DOHH2 (cell line): ENCODE results near the gene CLMN.

Experiments used
- H3F3A ChIP-seq: fragments of 200-600 bp; sonication (generic), shearing (Covaris generic); 2 replicates; pipeline ENCODE4 v1.6.0; 2016; ENCODE audit warnings: antibody characterized with exemption, mild to moderate bottlenecking; ENCODE audit not compliant: control insufficient read depth, insufficient read depth
- H3K27ac ChIP-seq: fragments of 200-600 bp; sonication (generic); 2 replicates; pipeline ENCODE4 v1.5.1; 2014; ENCODE audit warnings: low read depth, mild to moderate bottlenecking, low read length, moderate library complexity
- H3K27me3 ChIP-seq: fragments of 200-600 bp; sonication (generic); 2 replicates; pipeline ENCODE4 v1.6.1; 2014; ENCODE audit warnings: mild to moderate bottlenecking, low read length, mixed read lengths; ENCODE audit not compliant: control insufficient read depth
- H3K36me3 ChIP-seq: fragments of 200-600 bp; sonication (generic); 2 replicates; pipeline ENCODE4 v1.6.1; 2014; ENCODE audit warnings: mild to moderate bottlenecking, low read length, moderate library complexity, mixed read lengths; ENCODE audit not compliant: control insufficient read depth
- H3K4me1 ChIP-seq: fragments of 200-600 bp; sonication (generic); 2 replicates; pipeline ENCODE4 v1.6.1; 2014; ENCODE audit warnings: mild to moderate bottlenecking, low read length, mixed read lengths; ENCODE audit not compliant: control insufficient read depth
- H3K4me2 ChIP-seq: fragments of 200-600 bp; sonication (generic); 2 replicates; pipeline ENCODE4 v1.6.0; 2014; ENCODE audit warnings: mild to moderate bottlenecking, low read length, moderate library complexity
- H3K4me3 ChIP-seq: fragments of 200-600 bp; sonication (generic); 2 replicates; pipeline ENCODE4 v1.5.1; 2014; ENCODE audit warnings: mild to moderate bottlenecking, low read length, mixed read lengths
- H3K79me2 ChIP-seq: fragments of 200-600 bp; sonication (generic); 2 replicates; pipeline ENCODE4 v1.6.1; 2014; ENCODE audit warnings: mild to moderate bottlenecking, low read length, mixed read lengths; ENCODE audit not compliant: control insufficient read depth
- H3K9me2 ChIP-seq: fragments of 200-600 bp; sonication (generic); replicated peaks from 2 replicates; pipeline ENCODE4 v1.6.1; 2014; ENCODE audit warnings: mild to moderate bottlenecking, low read length, mixed read lengths; ENCODE audit not compliant: control insufficient read depth
- H3K9me3 ChIP-seq: fragments of 200-600 bp; sonication (generic); 2 replicates; pipeline ENCODE4 v1.6.1; 2014; ENCODE audit warnings: antibody characterized with exemption, low read length, mixed read lengths; ENCODE audit not compliant: control insufficient read depth, insufficient read depth
- H4K20me1 ChIP-seq: fragments of 200-600 bp; sonication (generic); 2 replicates; pipeline ENCODE4 v1.6.0; 2014; ENCODE audit warnings: low read depth, mild to moderate bottlenecking, antibody characterized with exemption, low read length, moderate library complexity; ENCODE audit not compliant: control insufficient read depth, insufficient read depth
- EZH2phosphoT487 ChIP-seq: fragments of 200-600 bp; sonication (generic); IDR thresholded peaks from 2 replicates; pipeline ENCODE4 v1.6.1; 2017; ENCODE audit warnings: borderline replicate concordance, mild to moderate bottlenecking, antibody characterized with exemption, low read length, moderate library complexity, mixed read lengths
- TF ChIP-seq, protein P1 (sequence below): fragments of 200-600 bp; sonication (generic); IDR thresholded peaks from one replicate; pipeline ENCODE4 v1.5.1; 2014; ENCODE audit warnings: antibody characterized with exemption, mild to moderate bottlenecking, low read depth, low read length; ENCODE audit not compliant: poor library complexity, severe bottlenecking

The CLMN gene

GRCh38 chr14:95240859-95241813, 78.6 kb downstream of the CLMN start:
- H4K20me1 ChIP-seq = no peaks in the 10 kb centered on the region
- no peak overlapping the region for H3K27ac ChIP-seq
- no peaks in the 10 kb centered on the region for H3K4me1 ChIP-seq
- no peaks in the 10 kb centered on the region for H3K27me3 ChIP-seq
- no peaks in the 10 kb centered on the region for H3K9me2 ChIP-seq
- no peaks in the 10 kb centered on the region for H3K9me3 ChIP-seq
- H3K79me2 ChIP-seq = no peaks in the 10 kb centered on the region
- H3K36me3 ChIP-seq = no peaks in the 10 kb centered on the region
- no peaks in the 10 kb centered on the region for H3F3A ChIP-seq
- no peak overlapping the region for H3K4me3 ChIP-seq
- TF ChIP-seq EZH2phosphoT487 = no peak
- TF ChIP-seq, protein P1, sequence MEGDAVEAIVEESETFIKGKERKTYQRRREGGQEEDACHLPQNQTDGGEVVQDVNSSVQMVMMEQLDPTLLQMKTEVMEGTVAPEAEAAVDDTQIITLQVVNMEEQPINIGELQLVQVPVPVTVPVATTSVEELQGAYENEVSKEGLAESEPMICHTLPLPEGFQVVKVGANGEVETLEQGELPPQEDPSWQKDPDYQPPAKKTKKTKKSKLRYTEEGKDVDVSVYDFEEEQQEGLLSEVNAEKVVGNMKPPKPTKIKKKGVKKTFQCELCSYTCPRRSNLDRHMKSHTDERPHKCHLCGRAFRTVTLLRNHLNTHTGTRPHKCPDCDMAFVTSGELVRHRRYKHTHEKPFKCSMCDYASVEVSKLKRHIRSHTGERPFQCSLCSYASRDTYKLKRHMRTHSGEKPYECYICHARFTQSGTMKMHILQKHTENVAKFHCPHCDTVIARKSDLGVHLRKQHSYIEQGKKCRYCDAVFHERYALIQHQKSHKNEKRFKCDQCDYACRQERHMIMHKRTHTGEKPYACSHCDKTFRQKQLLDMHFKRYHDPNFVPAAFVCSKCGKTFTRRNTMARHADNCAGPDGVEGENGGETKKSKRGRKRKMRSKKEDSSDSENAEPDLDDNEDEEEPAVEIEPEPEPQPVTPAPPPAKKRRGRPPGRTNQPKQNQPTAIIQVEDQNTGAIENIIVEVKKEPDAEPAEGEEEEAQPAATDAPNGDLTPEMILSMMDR = no peak
- no peak overlapping the region for H3K4me2 ChIP-seq

- Histone ChIP-seq H3K27me3 (peaks cover 2% of the 10 kb centered on the region; the same call in 1 of the 2 replicates), H3K4me2 (no peak overlapping the region)
Observed at GRCh38 chr14:95238487-95239298, 81.0 kb downstream of the CLMN start.

DNA sequence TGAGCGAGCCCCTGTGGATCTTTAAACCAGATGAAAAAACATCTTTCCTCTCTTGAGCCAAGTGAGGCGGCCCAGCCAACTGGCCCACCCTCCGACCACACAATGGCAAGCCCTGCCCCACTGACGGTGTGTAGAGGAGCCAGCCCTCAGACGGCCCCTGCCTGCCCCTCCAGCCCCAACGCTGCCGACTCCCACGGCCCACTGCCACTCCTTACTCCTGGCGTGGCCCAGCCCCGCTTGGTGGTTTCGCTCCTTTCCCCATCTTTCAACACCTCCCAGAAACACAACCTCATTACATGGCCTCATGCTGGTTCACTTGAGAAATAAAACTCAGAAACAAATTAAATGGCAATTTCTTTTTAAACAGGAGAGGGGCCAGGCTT, 81.8 kb downstream of the CLMN start:
- no peak overlapping the region for H3K4me2 ChIP-seq
- no peak overlapping the region for H3K4me3 ChIP-seq
- H3F3A ChIP-seq = no peaks in the 10 kb centered on the region
- H3K36me3 ChIP-seq = no peaks in the 10 kb centered on the region
- no peaks in the 10 kb centered on the region for H3K4me1 ChIP-seq
- H3K27ac ChIP-seq = no peak overlapping the region
- H3K79me2 ChIP-seq = no peaks in the 10 kb centered on the region
- H3K9me3 ChIP-seq = no peaks in the 10 kb centered on the region
- no peak for TF ChIP-seq EZH2phosphoT487
- TF ChIP-seq, protein P1 = no peak
- no peaks in the 10 kb centered on the region; the same call in 1 of the 2 replicates for H4K20me1 ChIP-seq
- H3K27me3 ChIP-seq = peaks cover 5% of the 10 kb centered on the region; the same call in 1 of the 2 replicates
- no peaks in the 10 kb centered on the region for H3K9me2 ChIP-seq

More at GRCh38 chr14:95238487-95239298, 81.0 kb downstream of the CLMN start:
- Histone ChIP-seq H3K9me2 (no peaks in the 10 kb centered on the region), H3K4me3 (no peak overlapping the region), H3K4me1 (no peaks in the 10 kb centered on the region), H3K79me2 (no peaks in the 10 kb centered on the region), H3K27ac (no peak overlapping the region), H4K20me1 (no peaks in the 10 kb centered on the region; the same call in 1 of the 2 replicates), H3K36me3 (no peaks in the 10 kb centered on the region), H3F3A (no peaks in the 10 kb centered on the region), H3K9me3 (no peaks in the 10 kb centered on the region)
- TF ChIP-seq EZH2phosphoT487 = no peak
- TF ChIP-seq, protein P1 = no peak
